ENCODE data around the gene NRG3.

Gene NRG3

GRCh38 chr10:82462910-82463551 lies 588.0 kb downstream of the NRG3 start:
- no peak overlapping the region for H3K4me3 ChIP-seq (ENCODE audit: low read depth, low read length)
- in situ Hi-C loops (cut with HindIII; ENCODE audit: low sequenced_read_pairs), result no loop called here
- TF ChIP-seq CTCF (IDR thresholded peaks at IDR 0.05; ENCODE audit: low read depth, low read length), result no peak
- DNase-seq (ENCODE audit: low read depth, low spot score), result no peak

GRCh38 chr10:82463614-82464013 lies 588.6 kb downstream of the NRG3 start:
- TF ChIP-seq CTCF (IDR thresholded peaks at IDR 0.05; ENCODE audit: low read depth, low read length), result no peak
- in situ Hi-C loops (cut with HindIII; ENCODE audit: low sequenced_read_pairs), result no loop called here

GRCh38 chr10:82464191-82464818 lies 589.3 kb downstream of the NRG3 start:
- no peak for TF ChIP-seq CTCF (IDR thresholded peaks at IDR 0.05; ENCODE audit: low read depth, low read length)
- no peak overlapping the region for H3K4me3 ChIP-seq (ENCODE audit: low read depth, low read length)
- in situ Hi-C loops (cut with HindIII; ENCODE audit: low sequenced_read_pairs), result no loop called here
- DNase-seq (ENCODE audit: low read depth, low spot score), result no peak

More at GRCh38 chr10:82463614-82464013, 588.6 kb downstream of the NRG3 start:
- no peak for DNase-seq (ENCODE audit: low read depth, low spot score)
- H3K4me3 ChIP-seq (ENCODE audit: low read depth, low read length), result no peak overlapping the region

GRCh38 chr10:82464966-82465365 lies 590.0 kb downstream of the NRG3 start:
- in situ Hi-C loops (cut with HindIII; ENCODE audit: low sequenced_read_pairs), result no loop called here
- no peak for DNase-seq (ENCODE audit: low read depth, low spot score)
- H3K4me3 ChIP-seq (ENCODE audit: low read depth, low read length), result no peak overlapping the region
- no peak for TF ChIP-seq CTCF (IDR thresholded peaks at IDR 0.05; ENCODE audit: low read depth, low read length)

GRCh38 chr10:82468453-82468852 lies 593.5 kb downstream of the NRG3 start:
- no peak for TF ChIP-seq CTCF (IDR thresholded peaks at IDR 0.05; ENCODE audit: low read depth, low read length)
- H3K4me3 ChIP-seq (ENCODE audit: low read depth, low read length), result no peak overlapping the region
- in situ Hi-C loops (cut with HindIII; ENCODE audit: low sequenced_read_pairs), result no loop called here
- no peak for DNase-seq (ENCODE audit: low read depth, low spot score)

- no peak overlapping the region for H3K4me3 ChIP-seq (ENCODE audit: low read depth, low read length)
- TF ChIP-seq CTCF (IDR thresholded peaks at IDR 0.05; ENCODE audit: low read depth, low read length), result no peak
- DNase-seq (ENCODE audit: low read depth, low spot score), result no peak
- in situ Hi-C loops (cut with HindIII; ENCODE audit: low sequenced_read_pairs), result no loop called here
Measured at GRCh38 chr10:82472406-82473335, 597.7 kb downstream of the NRG3 start.
